ENCODE data around the gene KEAP1.
A peak's percentile ranks its signal among the peaks of the same experiment; 100 is the strongest.
"Not testable (repeated sequence)": the region's sequence is repeated elsewhere in the genome, so short reads cannot be mapped to it uniquely, and the experiment has no call there.

KEAP1 gene

GRCh38 chr19:10497371-10497770, 5.8 kb downstream of the KEAP1 start:
- DNase-seq (ENCODE audit: low spot score) = no peak

- DNase-seq (ENCODE audit: low spot score) = no peak
Observed at GRCh38 chr19:10491472-10492047, 11.6 kb downstream of the KEAP1 start.

GRCh38 chr19:10486551-10486950, 16.6 kb downstream of the KEAP1 start:
- DNase-seq (ENCODE audit: low spot score) = no peak

GRCh38 chr19:10478903-10479384, 24.2 kb downstream of the KEAP1 start:
- peak; percentile 60 for DNase-seq (ENCODE audit: low spot score)

- no peak for DNase-seq (ENCODE audit: low spot score)
Observed at GRCh38 chr19:10478476-10478875, 24.7 kb downstream of the KEAP1 start.

DNA sequence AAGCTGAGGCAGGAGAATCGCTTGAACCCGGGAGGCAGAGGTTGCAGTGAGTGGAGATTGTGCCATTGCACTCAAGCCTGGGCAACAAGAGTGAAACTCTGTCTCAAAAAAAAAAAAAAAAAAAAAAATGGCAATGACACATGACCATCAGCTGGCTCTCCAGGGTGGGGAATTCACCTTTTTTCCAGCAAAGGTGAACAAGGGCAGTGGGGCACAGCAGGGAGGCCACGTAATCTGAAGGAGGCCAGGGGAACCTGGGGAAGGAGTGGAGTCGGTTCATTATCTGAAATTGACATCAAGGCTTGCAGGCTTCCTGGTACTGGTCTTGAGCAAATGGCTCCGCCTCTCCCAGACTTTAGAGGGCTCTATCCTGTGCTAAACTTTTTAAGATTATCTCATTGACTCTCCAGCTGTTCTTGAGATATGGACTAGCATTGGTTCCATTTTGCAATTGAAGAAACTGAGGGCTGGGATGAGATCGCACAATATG, 28.1 kb downstream of the KEAP1 start:
- no peak for DNase-seq (ENCODE audit: low spot score)

DNA sequence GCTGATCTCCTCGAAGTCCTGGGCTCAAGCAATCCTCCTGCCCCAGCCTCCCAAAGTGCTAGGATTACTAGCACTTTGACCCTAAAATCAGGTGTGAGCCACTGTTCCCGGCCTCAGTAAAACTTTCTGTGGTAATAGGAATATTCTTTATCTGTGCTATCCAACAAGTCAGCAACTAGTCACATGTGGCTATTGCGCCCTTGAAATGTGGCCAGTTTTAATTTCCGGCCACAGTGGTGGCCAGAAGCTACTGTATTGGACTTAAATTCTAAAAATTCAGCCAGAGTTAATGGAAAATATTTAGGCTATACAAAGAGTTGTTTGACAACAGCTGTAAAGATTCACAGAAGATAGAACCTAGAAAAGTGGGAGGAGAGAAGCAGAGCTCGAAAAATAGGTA, 30.0 kb downstream of the KEAP1 start:
- DNase-seq (ENCODE audit: low spot score) = no peak

DNA sequence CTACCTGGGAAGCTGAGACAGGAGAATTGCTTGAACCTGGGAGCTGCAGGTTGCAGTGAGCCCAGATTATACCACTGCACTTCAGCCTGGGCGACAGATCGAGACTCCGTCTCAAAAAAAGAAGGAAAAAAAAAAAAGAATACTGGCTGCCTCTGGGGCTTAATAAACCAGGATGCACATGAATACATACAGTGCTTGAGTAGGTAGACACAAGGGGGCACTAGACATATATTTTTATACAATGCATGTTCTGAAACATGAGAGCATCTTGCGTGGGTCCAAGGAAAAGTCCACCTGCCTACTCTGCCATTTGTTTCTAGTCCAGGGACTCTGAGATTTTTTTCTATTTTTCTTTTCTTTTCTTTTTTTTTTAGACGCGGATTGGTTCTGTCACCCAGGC, 31.2 kb downstream of the KEAP1 start:
- peak; percentile 19 for DNase-seq (ENCODE audit: low spot score)

DNA sequence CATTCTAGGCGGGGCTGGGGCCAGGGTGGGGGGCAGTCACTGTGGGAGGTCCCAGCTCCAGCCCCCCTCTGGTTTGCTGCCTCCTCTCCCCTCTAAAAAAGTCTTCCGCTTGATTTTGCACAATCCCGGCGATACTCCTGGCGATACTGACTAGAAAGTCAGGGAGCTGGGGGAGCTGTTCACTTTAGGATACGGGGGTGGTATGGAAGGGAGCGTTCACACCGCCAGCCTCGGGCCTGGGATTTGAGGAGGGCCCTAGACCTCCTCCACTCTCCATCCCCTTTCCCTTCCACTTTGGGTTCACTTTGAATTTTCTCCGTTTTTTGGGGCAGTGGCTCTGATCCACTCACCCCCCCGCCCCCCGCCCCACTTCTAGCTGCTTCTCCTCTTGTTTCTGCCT, 35.0 kb downstream of the KEAP1 start:
- no peak for DNase-seq (ENCODE audit: low spot score)

- no peak for DNase-seq (ENCODE audit: low spot score)
Observed at GRCh38 chr19:10467104-10467706, 36.0 kb downstream of the KEAP1 start.

GRCh38 chr19:10464456-10464855, 38.7 kb downstream of the KEAP1 start:
- DNase-seq (ENCODE audit: low spot score) = no peak

GRCh38 chr19:10462557-10462956, 40.6 kb downstream of the KEAP1 start:
- no peak for DNase-seq (ENCODE audit: low spot score)

DNA sequence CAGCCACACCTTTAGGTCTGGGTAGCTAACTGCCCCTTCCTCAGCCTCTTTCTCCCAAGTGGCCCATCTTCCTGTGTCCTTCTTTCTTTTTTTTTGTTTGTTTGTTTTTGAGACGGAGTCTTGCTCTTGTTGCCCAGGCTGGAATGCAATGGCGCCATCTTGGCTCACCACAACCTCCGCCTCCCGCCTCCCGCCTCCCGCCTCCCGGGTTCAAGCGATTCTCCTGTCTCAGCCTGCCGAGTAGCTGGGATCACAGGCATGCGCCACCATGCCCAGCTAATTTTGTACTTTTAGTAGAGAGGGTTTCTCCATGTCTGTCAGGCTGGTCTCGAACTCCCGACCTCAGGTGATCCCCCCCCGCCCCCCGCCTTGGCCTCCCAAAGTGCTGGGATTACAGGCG, 41.1 kb downstream of the KEAP1 start:
- not testable (repeated sequence) for DNase-seq (ENCODE audit: low spot score)

GRCh38 chr19:10461047-10461949, 41.9 kb downstream of the KEAP1 start:
- peak; percentile 74 for DNase-seq (ENCODE audit: low spot score)

GRCh38 chr19:10460714-10461046, 42.5 kb downstream of the KEAP1 start:
- no peak for DNase-seq (ENCODE audit: low spot score)

DNA sequence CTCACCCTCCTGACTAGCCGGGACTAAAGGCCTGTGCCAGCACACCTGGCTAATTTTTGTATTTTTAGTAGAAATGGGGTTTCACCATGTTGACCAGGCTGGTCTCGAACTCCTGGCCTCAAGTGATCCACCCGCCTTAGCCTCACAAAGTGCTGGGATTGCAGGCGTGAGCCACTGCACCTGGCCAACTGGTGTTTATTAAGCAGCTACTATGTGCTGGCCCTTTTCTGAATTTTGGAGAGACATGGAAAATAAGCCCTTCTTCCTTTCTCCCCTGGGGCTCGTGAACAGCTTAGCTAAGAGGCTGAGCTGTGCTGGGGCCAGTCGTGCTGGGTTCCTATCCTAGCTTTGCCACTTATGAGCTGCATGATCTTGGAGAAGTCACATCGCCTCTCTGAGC, 44.4 kb downstream of the KEAP1 start:
- DNase-seq (ENCODE audit: low spot score) = not testable (repeated sequence)

- no peak for DNase-seq (ENCODE audit: low spot score)
Observed at GRCh38 chr19:10454267-10454666, 48.9 kb downstream of the KEAP1 start.

DNA sequence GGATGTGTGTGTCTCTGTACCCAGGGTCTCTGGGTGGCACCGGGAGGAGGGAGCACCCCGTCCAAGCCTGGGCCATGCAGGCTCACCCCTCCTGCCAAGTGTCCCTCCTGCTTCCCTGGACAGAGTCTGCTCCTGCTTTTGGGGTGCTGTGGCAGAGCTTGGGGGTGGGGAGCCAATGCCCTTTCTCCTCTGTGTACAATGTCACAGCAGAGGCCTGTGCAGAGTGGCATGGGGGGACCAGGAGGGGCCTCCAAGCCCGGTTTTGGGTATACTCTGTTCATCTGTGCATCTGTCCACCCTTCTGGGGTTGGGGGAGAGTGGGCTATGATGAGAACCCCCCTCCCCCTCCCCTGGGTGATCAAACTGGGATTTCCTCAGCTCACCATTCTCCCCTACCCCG, 49.3 kb downstream of the KEAP1 start:
- DNase-seq (ENCODE audit: low spot score) = no peak

DNA sequence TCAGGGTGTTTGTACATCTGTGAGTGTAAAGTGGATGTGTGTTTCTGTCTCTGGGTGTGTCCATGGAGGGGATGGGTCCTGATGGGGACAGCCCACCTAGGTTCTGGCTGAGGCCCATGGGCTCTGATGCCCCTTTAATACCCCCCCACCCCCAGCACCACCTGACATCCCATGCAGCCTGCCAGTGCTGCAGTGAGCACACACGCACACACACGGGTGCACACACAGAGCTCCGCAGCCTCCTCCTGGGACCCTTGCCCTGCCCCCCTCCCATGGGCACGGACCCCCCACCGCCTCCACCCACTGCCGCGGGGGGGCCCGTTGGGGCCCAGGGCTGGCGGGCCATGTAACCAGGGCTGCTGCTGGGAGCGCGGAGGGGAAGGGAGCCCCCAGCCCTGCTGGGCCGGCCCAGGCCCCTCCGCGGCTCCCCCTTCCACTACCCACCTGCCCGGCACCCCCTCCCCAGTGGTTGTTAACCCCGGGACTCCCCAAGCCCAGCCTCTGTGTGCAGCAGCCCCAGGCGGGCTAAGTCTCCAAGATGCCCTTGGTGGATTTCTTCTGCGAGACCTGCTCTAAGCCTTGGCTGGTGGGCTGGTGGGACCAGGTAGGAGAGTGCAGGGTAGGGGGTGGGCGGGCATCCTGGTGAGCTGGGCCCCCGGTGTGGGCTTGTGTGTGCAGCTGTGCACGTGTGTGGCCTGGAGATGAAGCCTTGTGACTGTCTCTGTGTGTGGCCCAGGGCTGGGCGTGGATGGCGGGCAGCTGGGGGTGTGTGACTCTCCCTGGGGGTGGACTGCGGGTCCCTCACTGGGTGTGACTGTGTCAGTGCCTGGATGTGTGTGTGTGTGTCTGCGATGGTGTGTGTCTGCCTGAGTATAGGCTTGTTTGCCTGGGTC, 50.2 kb downstream of the KEAP1 start:
- no peak for DNase-seq (ENCODE audit: low spot score)

- DNase-seq (ENCODE audit: low spot score) = peak; percentile 61
Observed at GRCh38 chr19:10450853-10451609, 52.1 kb downstream of the KEAP1 start.

GRCh38 chr19:10450191-10450852, 52.8 kb downstream of the KEAP1 start:
- DNase-seq (ENCODE audit: low spot score) = no peak
